ENCODE measurements around the gene C1R.
"Not testable (repeated sequence)": the region's sequence is repeated elsewhere in the genome, so short reads cannot be mapped to it uniquely, and the experiment has no call there.

The C1R gene

GRCh38 chr12:7112041-7112440, 19.8 kb upstream of the C1R start:
- TF ChIP-seq CTCF (IDR thresholded peaks at IDR 0.05; ENCODE audit: low read depth, low read length, missing control alignments), result no peak
- H3K4me3 ChIP-seq (ENCODE audit: low read depth, low read length), result no peak overlapping the region
- no peak for DNase-seq (ENCODE audit: low read depth)

GRCh38 chr12:7110661-7111060, 18.4 kb upstream of the C1R start:
- no peak for DNase-seq (ENCODE audit: low read depth)
- H3K4me3 ChIP-seq (ENCODE audit: low read depth, low read length), result no peak overlapping the region
- no peak for TF ChIP-seq CTCF (IDR thresholded peaks at IDR 0.05; ENCODE audit: low read depth, low read length, missing control alignments)

GRCh38 chr12:7109572-7109920, 17.3 kb upstream of the C1R start:
- peak overlapping the region; percentile 80 for H3K4me3 ChIP-seq (ENCODE audit: low read depth, low read length)
- DNase-seq (ENCODE audit: low read depth), result no peak
- no peak for TF ChIP-seq CTCF (IDR thresholded peaks at IDR 0.05; ENCODE audit: low read depth, low read length, missing control alignments)

- TF ChIP-seq CTCF (IDR thresholded peaks at IDR 0.05; ENCODE audit: low read depth, low read length, missing control alignments), result peak; percentile 97
Measured at GRCh38 chr12:7108796-7109571, 16.7 kb upstream of the C1R start, which contains the start of gene C1RL. C1RL (minus strand) TSS chr12:7109214; CDS start chr12:7109180, 34 bp downstream.

GRCh38 chr12:7108003-7108795, 16.0 kb upstream of the C1R start:
- peak overlapping the region; percentile 80 for H3K4me3 ChIP-seq (ENCODE audit: low read depth, low read length)
- DNase-seq (ENCODE audit: low read depth), result peak; percentile 69
- TF ChIP-seq CTCF (IDR thresholded peaks at IDR 0.05; ENCODE audit: low read depth, low read length, missing control alignments), result no peak

More at GRCh38 chr12:7108796-7109571, 16.7 kb upstream of the C1R start, which contains the start of gene C1RL:
- H3K4me3 ChIP-seq (ENCODE audit: low read depth, low read length), result peak within 1 kb of the TSS; percentile 80
- DNase-seq (ENCODE audit: low read depth), result no peak

- no peak for TF ChIP-seq CTCF (IDR thresholded peaks at IDR 0.05; ENCODE audit: low read depth, low read length, missing control alignments)
- DNase-seq (ENCODE audit: low read depth), result no peak
Measured at GRCh38 chr12:7107636-7108002, 15.4 kb upstream of the C1R start.

GRCh38 chr12:7107181-7107580, 14.9 kb upstream of the C1R start:
- not testable (repeated sequence) for DNase-seq (ENCODE audit: low read depth); H3K4me3 ChIP-seq (ENCODE audit: low read depth, low read length)

More at GRCh38 chr12:7107636-7108002, 15.4 kb upstream of the C1R start:
- peak overlapping the region; percentile 80 for H3K4me3 ChIP-seq (ENCODE audit: low read depth, low read length)

All from GM12864 (cell line).